HAP-1 (cell line): ENCODE measurements around the gene C10orf143.

Experiments
- DNase-seq, 2 experiments: peaks; one replicate each; pipeline ENCODE4 v3.0.0-alpha.2; 2016 to 2020; ENCODE audit warnings: low spot score in 2 of 2
- H3K27me3 ChIP-seq: fragments of 250-450 bp; sonication (Bioruptor Pico); 2 replicates; pipeline ENCODE4 v1.5.1; 2020; ENCODE audit warnings: low read depth, mild to moderate bottlenecking, moderate library complexity
- H3K36me3 ChIP-seq: fragments of 250-450 bp; sonication (Bioruptor Pico); replicated peaks from 2 replicates; pipeline ENCODE4 v1.5.1; 2020; ENCODE audit warnings: mild to moderate bottlenecking
- H3K4me1 ChIP-seq: fragments of 250-450 bp; sonication (Bioruptor Pico); 2 replicates; pipeline ENCODE4 v1.5.1; 2020; ENCODE audit warnings: mild to moderate bottlenecking
- H3K4me3 ChIP-seq: fragments of 250-450 bp; sonication (Bioruptor Pico); 2 replicates; pipeline ENCODE4 v1.5.1; 2020; ENCODE audit warnings: mild to moderate bottlenecking, moderate library complexity
- H3K9me3 ChIP-seq: fragments of 250-450 bp; sonication (Bioruptor Pico); 2 replicates; pipeline ENCODE4 v1.5.1; 2020; ENCODE audit warnings: mild to moderate bottlenecking, moderate library complexity
- in situ Hi-C: fragments of 300-500 bp; cut with MboI; formaldehyde crosslinking; loops from 3 replicates; pipeline ENCODE4 v1.14.3; 2020; ENCODE audit warnings: low sequenced_read_pairs, inconsistent platforms, mixed read lengths

Gene C10orf143

GRCh38 chr10:130062976-130063375, 47.7 kb downstream of the C10orf143 start:
- H3K9me3 ChIP-seq, result no peaks in the 10 kb centered on the region

GRCh38 chr10:130062201-130062600, 48.4 kb downstream of the C10orf143 start:
- Histone ChIP-seq H3K36me3 (no peaks in the 10 kb centered on the region), H3K4me1 (no peaks in the 10 kb centered on the region), H3K27me3 (no peaks in the 10 kb centered on the region), H3K4me3 (no peak overlapping the region), H3K9me3 (no peaks in the 10 kb centered on the region)
- in situ Hi-C loops, result no loop called here
- DNase-seq, result no peak

More at GRCh38 chr10:130062976-130063375, 47.7 kb downstream of the C10orf143 start:
- Histone ChIP-seq H3K36me3 (no peaks in the 10 kb centered on the region), H3K4me3 (no peak overlapping the region), H3K4me1 (no peaks in the 10 kb centered on the region), H3K27me3 (no peaks in the 10 kb centered on the region)
- no peak for DNase-seq
- in situ Hi-C loops, result no loop called here

GRCh38 chr10:130061760-130062159, 48.9 kb downstream of the C10orf143 start:
- in situ Hi-C loops, result no loop called here
- no peaks in the 10 kb centered on the region for H3K4me1 ChIP-seq
- H3K36me3 ChIP-seq, result no peaks in the 10 kb centered on the region
- no peaks in the 10 kb centered on the region for H3K27me3 ChIP-seq
- no peak overlapping the region for H3K4me3 ChIP-seq
- DNase-seq, result no peak
- no peaks in the 10 kb centered on the region for H3K9me3 ChIP-seq

DNA sequence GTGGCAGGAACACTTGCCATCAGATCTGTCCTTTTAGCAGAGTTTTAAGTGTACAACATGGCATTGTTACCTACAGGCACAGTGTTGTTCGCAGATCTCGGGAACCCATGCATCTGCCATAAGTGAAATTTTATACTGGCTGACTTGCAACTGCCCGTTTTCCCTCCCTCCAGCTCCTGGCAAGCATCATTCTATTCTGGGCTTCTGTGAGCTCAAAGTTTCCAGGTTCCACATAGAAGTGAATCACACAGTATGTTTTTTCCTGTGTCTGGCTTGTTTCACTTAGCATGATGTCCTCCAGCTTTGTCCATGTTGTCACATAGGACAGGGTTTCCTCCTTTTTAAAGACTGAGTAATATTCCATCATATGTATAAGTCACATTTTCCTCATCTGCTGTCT, 56.6 kb downstream of the C10orf143 start:
- H3K4me3 ChIP-seq, result no peak overlapping the region
- H3K36me3 ChIP-seq, result no peaks in the 10 kb centered on the region
- in situ Hi-C loops, result no loop called here
- H3K9me3 ChIP-seq, result no peaks in the 10 kb centered on the region
- no peaks in the 10 kb centered on the region for H3K27me3 ChIP-seq
- no peaks in the 10 kb centered on the region for H3K4me1 ChIP-seq
- DNase-seq, result no peak

GRCh38 chr10:130053561-130053960, 57.1 kb downstream of the C10orf143 start:
- H3K27me3 ChIP-seq, result no peaks in the 10 kb centered on the region
- H3K36me3 ChIP-seq, result no peaks in the 10 kb centered on the region
- no peaks in the 10 kb centered on the region for H3K9me3 ChIP-seq
- no peaks in the 10 kb centered on the region for H3K4me1 ChIP-seq
- DNase-seq, result no peak
- in situ Hi-C loops, result no loop called here
- H3K4me3 ChIP-seq, result no peak overlapping the region

- no peaks in the 10 kb centered on the region for H3K27me3 ChIP-seq
- H3K4me1 ChIP-seq, result no peaks in the 10 kb centered on the region
- no peaks in the 10 kb centered on the region for H3K36me3 ChIP-seq
- H3K4me3 ChIP-seq, result no peak overlapping the region
- in situ Hi-C loops, result no loop called here
- DNase-seq, result no peak
- no peaks in the 10 kb centered on the region for H3K9me3 ChIP-seq
Observed at GRCh38 chr10:130052193-130052592, 58.4 kb downstream of the C10orf143 start.

DNA sequence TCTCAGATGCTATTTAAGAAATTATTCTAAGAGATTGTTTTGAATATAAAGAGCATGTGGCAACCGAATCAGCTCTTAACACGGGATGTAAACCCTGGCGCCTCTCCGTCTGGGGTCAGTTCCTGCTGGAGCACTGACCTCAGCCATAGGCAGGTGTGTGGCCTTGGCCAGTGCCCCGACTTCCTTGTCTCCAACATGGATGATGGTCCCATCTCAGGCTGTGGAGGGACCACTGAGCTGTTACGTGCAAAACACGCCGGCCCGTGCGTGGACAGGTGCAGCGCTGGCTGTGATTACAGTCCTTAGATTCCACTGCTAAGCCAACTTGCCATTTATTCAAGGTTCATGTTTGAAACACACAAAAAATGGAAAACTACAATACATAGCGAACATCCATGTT, 59.9 kb downstream of the C10orf143 start:
- H3K9me3 ChIP-seq, result no peaks in the 10 kb centered on the region
- no peaks in the 10 kb centered on the region for H3K36me3 ChIP-seq
- in situ Hi-C loops, result no loop called here
- no peak for DNase-seq
- no peaks in the 10 kb centered on the region for H3K27me3 ChIP-seq
- no peaks in the 10 kb centered on the region for H3K4me1 ChIP-seq
- no peak overlapping the region for H3K4me3 ChIP-seq

DNA sequence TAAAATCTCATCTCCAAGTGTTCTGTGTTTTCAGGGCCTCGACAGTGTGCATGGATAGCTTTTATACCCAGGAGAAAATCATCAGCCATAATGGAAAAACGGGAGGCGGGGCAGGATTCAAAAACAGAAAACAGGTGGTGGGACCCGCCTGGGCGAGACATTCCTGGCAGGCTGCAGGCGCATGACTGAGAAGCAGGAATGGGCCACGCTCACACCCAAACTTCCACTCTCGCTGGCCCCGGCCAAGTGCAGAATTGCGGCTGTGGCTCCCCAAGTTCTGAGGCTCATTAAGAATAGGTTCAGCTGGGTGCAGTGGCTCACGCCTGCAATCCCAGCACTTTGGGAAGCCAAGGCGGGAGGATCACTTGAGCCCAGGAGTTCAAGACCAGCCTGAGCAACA, 60.6 kb downstream of the C10orf143 start:
- no peaks in the 10 kb centered on the region for H3K4me1 ChIP-seq
- no peaks in the 10 kb centered on the region for H3K36me3 ChIP-seq
- no peaks in the 10 kb centered on the region for H3K9me3 ChIP-seq
- no peaks in the 10 kb centered on the region for H3K27me3 ChIP-seq
- in situ Hi-C loops, result no loop called here
- no peak overlapping the region for H3K4me3 ChIP-seq
- no peak for DNase-seq

- H3K36me3 ChIP-seq, result no peaks in the 10 kb centered on the region
- H3K27me3 ChIP-seq, result no peaks in the 10 kb centered on the region
- H3K9me3 ChIP-seq, result no peaks in the 10 kb centered on the region
- H3K4me3 ChIP-seq, result no peak overlapping the region
- no peaks in the 10 kb centered on the region for H3K4me1 ChIP-seq
- in situ Hi-C loops, result no loop called here
- no peak for DNase-seq
Observed at GRCh38 chr10:130049244-130049643, 61.4 kb downstream of the C10orf143 start.

DNA sequence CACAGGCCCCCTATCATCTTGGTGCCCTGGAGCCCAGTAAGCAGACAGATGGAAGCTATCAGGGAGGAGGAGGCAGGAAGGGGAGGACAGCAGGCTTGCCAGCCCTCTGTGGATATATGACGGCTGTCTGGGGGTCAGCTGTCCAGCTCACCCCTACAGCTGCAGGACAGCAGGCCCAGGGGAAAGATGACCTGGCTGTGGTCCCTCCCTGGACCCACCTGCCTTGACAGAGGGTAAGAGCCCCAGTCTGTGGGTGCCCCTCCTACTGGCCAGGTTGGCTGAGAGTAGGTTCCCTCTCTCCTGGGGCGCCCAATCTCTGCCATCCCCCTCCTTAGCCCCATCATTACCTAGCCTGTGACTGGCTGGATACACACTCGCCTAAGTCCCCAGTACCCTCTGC, 62.5 kb downstream of the C10orf143 start:
- H3K4me1 ChIP-seq, result no peaks in the 10 kb centered on the region
- no peaks in the 10 kb centered on the region for H3K9me3 ChIP-seq
- H3K4me3 ChIP-seq, result no peak overlapping the region
- DNase-seq, result no peak
- in situ Hi-C loops, result no loop called here
- H3K27me3 ChIP-seq, result no peaks in the 10 kb centered on the region
- no peaks in the 10 kb centered on the region for H3K36me3 ChIP-seq

- no peaks in the 10 kb centered on the region for H3K9me3 ChIP-seq
- in situ Hi-C loops, result no loop called here
- no peaks in the 10 kb centered on the region for H3K4me1 ChIP-seq
- no peaks in the 10 kb centered on the region for H3K27me3 ChIP-seq
- H3K4me3 ChIP-seq, result no peak overlapping the region
- DNase-seq, result no peak
- H3K36me3 ChIP-seq, result no peaks in the 10 kb centered on the region
Observed at GRCh38 chr10:130047336-130047735, 63.3 kb downstream of the C10orf143 start.

DNA sequence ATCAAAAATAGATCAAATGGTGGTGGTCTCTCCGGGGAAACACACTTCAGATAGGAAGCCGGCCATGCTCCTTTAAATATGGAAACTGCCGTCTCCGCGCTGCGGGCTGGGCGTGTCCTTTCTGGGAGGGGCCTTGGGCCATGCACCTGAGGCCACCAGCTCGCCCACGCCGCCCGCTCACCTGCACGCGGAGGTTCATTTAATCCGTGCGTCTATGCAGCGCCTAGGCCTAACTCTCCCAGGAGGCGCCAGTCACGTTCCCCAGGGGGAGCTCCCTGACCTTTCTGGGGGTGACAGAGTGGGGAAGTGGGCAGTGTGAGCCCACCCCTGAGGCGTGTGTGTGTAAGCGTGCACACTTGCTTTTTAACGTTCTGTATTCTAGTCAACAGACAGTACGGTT, 64.0 kb downstream of the C10orf143 start:
- DNase-seq, result no peak
- in situ Hi-C loops, result no loop called here
- H3K4me3 ChIP-seq, result no peak overlapping the region
- no peaks in the 10 kb centered on the region for H3K36me3 ChIP-seq
- no peaks in the 10 kb centered on the region for H3K4me1 ChIP-seq
- H3K9me3 ChIP-seq, result no peaks in the 10 kb centered on the region
- no peaks in the 10 kb centered on the region for H3K27me3 ChIP-seq

DNA sequence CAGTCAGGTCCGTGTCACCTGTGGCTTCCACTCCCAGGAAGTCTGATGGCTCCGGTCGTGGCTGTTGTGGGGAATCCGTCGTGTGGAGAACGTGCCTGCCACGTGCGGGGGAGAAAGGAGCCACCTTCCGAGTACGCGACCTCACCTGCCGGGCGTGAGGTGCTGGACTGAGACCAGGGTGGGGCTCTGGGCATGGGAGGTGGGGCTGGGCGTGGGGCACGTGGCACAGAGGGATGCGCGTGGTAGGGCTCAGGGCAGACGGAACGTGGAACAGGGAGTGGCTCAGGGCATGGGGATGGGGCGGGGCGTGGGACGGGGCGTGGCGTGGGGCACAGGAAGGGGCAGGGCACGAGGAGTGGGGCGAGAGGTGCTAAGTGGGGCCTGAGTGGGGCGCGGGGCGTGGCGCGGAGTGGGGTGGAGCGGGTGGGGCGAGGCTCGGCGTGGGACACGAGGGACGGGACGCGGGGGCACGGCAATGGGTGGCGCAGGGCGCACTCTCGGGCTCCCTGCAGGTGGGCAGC, 64.8 kb downstream of the C10orf143 start:
- Histone ChIP-seq H3K27me3 (no peaks in the 10 kb centered on the region), H3K4me3 (no peak overlapping the region), H3K36me3 (no peaks in the 10 kb centered on the region), H3K4me1 (no peaks in the 10 kb centered on the region), H3K9me3 (no peaks in the 10 kb centered on the region)
- in situ Hi-C loops, result no loop called here
- no peak for DNase-seq

DNA sequence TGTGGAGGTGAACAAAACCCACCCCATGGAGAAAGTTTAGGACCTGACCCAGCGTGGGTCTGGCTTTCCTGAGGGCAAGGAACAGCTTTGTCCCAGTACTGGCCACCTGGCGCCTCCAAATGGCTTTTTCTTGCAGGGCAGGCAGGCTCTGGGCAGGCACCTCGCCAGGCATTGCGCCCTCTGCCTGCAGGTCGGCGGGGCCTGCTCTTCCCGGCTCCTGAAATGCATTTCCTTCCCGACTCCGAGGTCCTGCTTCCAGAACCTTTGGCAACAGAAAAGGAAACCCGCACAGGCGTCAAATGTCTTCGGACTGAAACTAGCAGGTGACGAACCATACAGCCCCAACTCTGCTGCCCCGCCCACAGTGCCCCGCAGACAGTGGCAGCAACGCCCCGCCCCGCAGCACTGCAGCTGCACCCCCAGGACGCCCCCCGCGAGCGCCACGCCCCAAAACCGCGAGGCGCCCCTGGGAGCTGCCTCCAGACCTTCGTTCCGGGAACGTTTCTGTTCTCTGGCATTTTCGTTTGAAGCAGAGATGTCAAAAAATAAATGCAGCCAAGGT, 65.5 kb downstream of the C10orf143 start:
- Histone ChIP-seq H3K36me3 (no peaks in the 10 kb centered on the region), H3K9me3 (no peaks in the 10 kb centered on the region), H3K4me1 (no peaks in the 10 kb centered on the region), H3K4me3 (no peak overlapping the region), H3K27me3 (no peaks in the 10 kb centered on the region)
- in situ Hi-C loops, result no loop called here
- DNase-seq, result peak in 1 of 2 experiments; percentile 20
